Measurements from ENCODE around the gene SACM1L.
"Not testable (repeated sequence)": the region's sequence is repeated elsewhere in the genome, so short reads cannot be mapped to it uniquely, and the experiment has no call there.

The SACM1L gene

GRCh38 chr3:45693941-45694521 lies 4.8 kb downstream of the SACM1L start:
- no peak for DNase-seq

DNA sequence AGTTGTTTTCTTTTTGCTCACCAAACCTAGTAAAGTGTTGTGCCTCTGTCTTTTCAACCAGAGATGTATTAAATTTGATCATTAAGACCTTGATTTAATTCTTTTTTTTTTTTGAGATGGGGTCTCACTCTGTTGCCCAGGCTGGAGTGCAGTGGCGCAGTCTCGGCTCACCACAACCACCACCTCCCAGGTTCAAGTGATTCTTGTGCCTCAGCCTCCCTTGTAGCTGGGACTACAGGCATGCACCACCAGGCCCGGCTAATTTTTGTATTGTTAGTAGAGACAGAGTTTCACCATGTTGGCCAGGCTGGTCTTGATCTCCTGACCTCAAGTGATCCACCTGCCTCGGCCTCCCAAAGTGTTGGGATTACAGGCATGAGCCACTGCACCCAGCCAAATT lies 6.0 kb downstream of the SACM1L start:
- not testable (repeated sequence) for DNase-seq

DNA sequence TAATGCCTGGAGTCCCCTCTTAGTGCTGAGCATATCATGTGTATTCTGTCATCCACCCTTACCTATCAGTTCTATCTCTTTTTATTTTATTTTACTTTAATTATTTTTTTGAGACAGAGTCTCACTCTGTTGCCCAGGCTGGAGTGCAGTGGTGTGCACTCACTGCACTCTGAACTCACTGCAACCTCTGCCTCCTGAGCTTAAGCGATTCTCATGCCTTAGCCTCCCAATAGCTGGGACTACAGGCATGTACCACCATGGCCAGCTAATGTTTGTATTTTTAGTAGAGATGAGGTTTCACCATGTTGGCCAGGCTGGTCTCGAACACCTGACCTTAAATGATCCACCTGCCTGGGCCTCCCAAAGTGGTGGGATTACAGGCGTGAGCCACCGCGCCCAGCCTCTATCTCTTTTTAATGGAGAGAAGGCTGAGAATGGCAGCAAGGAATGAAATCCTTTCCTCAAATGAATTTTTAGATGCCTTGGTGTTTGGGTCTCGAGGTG lies 11.4 kb downstream of the SACM1L start:
- no peak for DNase-seq

DNA sequence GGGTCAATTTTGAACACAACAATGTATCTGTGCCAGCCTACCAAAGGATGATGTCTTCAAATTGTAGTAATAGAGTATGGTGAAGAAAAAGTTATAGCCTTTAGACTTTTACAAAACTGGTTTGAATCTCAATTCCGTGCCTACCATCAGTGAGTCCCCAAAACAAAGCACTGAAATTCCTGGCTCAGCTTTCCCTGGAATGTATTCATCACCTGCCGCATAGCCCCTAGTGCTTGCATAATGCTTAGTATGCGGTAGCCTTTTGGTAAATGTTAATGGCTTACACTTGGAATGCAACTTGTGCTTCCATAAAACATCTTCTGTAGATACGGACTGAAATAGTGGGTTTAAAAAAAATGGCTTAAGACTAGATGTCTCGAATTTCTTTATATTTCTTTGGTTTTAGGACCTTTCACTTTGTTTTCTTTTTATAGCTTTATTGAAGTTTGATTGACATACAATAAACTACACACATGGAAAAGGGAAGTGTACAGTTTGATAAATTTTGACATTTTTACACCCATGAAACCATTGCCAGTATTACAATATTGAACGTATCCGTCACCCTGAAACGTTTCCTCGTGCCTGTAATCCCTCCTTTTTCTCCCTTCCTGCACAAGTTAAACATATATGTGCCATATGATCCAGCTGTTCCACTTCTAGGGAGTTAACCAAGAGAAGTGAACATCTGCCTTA lies 12.1 kb downstream of the SACM1L start:
- DNase-seq, result no peak

DNA sequence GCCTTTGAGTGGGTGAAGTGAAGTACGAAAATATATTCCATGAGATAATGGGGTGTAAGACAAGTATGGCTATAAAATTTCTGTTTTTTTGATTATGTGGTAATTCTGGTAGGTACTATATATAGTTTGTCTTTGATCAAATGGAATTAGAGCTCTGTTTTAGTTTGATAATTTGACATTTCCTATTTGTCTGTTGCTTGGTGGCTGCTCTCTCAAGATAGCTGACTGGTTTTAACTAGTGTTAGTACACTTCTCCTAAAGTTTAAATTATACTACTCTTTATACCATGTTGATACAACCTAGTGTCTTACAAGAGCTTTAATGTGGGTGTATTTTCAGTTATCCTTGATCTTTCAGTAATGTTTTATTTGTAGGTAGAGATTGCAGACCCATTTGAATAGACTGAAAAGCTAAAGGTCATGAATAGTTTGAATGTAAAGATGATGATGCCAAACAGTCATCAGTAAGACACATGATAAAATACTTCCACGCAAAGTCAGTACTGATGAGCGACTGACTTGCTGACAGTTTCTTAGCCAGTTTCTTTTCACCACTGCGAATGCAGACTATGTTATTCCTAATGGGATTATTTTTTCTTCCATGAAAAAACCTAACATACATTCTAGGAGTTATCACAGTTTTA lies 15.2 kb downstream of the SACM1L start:
- no peak for DNase-seq

DNA sequence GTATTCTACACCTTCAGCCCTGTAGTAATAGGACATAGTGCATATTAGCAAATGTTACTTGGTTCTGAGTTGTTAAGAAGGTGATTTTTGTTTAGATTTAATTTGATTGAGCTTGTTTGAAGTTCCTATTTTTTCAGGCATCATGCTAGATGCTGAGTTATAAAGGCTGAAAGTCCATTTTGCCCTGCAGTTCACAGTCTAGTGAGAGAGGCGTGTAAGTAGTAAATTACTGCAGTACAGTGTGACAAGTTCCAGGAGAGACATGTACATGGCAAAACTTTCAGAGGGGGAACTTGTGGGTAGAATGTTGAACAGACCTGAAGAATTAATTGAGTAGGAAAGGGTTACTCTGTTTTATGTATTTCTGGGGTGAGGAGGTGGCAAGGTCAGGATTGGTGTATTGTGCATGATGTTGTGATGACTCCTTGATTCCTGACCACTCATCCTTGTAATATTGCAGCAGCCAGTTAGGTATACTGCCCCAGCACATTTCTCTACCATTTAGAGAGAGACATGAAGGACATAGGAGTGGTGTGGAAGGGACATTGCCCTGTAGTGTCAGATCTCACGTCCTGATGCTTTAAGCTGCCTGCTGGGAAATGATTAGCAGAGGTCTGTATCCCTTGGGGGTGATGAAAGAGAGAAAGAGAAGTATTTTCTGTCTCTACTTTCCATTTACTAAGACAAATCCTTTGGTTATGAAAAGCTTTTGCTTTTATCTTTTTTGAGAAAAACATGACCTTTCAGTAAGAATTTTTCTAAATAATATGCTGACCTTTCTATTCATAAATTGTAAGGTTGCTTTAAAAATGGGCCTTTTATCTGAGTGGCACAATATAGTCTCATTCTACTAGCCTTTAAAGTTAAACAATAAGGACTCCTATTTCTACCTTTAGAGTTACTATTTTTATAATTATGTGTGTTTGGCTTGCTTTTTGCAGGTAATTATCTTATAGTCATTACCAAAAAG lies 16.9 kb downstream of the SACM1L start:
- DNase-seq, result no peak

DNA sequence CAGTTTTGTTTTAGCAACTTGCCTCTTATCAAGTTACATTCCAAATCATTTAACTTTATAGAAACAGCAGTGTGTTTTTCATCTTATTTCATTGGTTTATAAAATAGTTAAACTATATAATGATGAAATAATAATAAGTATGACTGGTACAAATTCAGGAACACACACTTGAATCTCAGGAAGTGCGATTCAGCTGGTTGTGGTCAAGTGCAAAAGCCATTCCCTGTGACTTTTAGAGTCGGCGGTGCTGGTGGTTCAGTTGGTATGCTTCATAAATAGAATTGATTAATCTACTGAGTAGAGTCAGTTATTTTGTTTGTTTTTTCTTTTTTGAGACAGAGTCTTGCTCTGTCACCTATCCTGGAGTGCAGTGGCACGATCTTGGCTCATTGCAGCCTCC lies 22.7 kb downstream of the SACM1L start:
- no peak for DNase-seq

- no peak for DNase-seq
Observed at GRCh38 chr3:45712434-45713110, 23.4 kb downstream of the SACM1L start.

GRCh38 chr3:45715945-45716344 lies 26.7 kb downstream of the SACM1L start:
- DNase-seq, result no peak

DNA sequence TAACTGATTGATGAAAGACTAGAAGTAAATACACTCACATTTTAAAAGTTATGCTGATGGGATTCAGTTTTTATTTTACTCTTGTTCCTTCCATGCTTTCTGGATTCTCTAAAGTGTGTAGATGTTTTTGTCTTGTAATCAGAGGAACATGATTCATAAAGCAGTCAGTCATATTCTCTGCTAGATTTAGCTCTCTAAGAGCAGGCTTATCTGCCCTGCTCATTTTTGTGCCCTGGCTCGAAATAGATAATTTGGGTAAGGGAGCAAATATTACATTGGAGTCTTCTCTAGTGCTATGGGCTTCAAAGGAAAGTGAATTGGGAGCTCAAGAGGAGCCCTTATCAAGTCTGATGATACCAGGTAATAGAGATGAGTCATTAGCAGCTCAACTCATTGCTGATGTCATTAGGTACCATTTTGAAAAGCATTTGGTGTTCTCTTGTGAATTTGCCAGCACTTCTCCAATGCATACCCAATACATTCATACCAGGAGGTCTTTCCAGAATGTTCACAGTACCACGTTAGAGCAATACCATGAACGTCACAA lies 27.7 kb downstream of the SACM1L start:
- no peak for DNase-seq

- DNase-seq, result no peak
Observed at GRCh38 chr3:45719655-45720487, 30.7 kb downstream of the SACM1L start.

DNA sequence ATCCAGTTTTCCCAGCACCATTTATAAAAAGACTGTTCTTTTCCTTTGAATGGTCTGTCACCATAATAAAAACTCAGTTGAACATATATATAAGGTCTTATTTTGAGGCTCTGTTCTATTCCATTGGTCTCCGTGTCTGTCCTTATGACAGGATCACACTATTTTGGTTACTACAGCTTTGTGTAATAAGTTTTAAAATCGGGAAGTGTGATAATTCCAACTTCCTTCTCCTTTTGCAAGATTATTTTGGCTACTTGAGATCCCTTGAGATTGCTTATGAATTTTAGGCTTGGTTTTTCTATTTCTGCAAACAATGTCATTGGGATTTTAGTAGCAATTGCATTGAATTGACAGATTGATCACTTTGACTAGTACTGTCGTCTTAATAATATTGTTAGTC lies 35.7 kb downstream of the SACM1L start:
- DNase-seq, result no peak

DNA sequence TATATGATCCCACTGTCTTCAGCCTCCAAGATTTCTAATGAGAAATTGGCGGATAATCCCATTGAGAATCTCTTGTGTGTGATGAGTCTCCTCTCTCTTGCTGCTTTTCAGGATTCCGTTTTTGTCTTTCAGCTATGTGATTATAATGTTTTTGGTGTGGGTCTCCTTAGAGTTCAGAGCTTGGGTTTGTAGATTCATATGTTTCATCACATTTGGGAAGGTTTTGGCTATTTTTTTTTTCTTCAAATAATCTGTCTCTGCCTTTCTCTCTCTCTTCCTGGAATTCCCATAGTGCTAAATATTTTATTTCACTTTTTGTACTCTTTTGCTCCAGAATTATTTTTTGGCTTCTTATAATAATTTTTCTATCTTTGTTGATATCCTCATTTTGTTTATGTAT lies 40.4 kb downstream of the SACM1L start:
- DNase-seq, result no peak

GRCh38 chr3:45730409-45731154 lies 41.4 kb downstream of the SACM1L start:
- peak in 1 of 2 donors; percentile 4 for DNase-seq

- DNase-seq, result no peak
Observed at GRCh38 chr3:45736707-45737106, 47.5 kb downstream of the SACM1L start.

- DNase-seq, result no peak
Observed at GRCh38 chr3:45737234-45737633, 48.0 kb downstream of the SACM1L start.

GRCh38 chr3:45739991-45740390 lies 50.8 kb downstream of the SACM1L start:
- no peak for DNase-seq

- no peak for DNase-seq
Observed at GRCh38 chr3:45741247-45741646, 52.1 kb downstream of the SACM1L start.

GRCh38 chr3:45741742-45742460 lies 52.7 kb downstream of the SACM1L start:
- DNase-seq, result no peak
